HEK293 (cell line): ENCODE measurements around the gene BANF2.
A peak's percentile ranks its signal among the peaks of the same experiment; 100 is the strongest.

Experiments used
- FEZF1 ChIP-seq: fragments of 450-650 bp; formaldehyde crosslinking; IDR thresholded peaks from 2 replicates; pipeline ENCODE4 v1.5.1; 2016; ENCODE audit warnings: missing biosample characterization, missing genetic modification characterization
- GLI4 ChIP-seq: fragments of 450-650 bp; formaldehyde crosslinking; IDR thresholded peaks from 2 replicates; pipeline ENCODE4 v1.5.1; 2016; ENCODE audit warnings: missing biosample characterization, missing genetic modification characterization
- KLF16 ChIP-seq: fragments of 450-650 bp; formaldehyde crosslinking; IDR thresholded peaks from 2 replicates; pipeline ENCODE4 v1.5.1; 2017; ENCODE audit warnings: missing biosample characterization, missing genetic modification characterization
- KLF7 ChIP-seq: fragments of 450-650 bp; formaldehyde crosslinking; IDR thresholded peaks from 2 replicates; pipeline ENCODE4 v1.5.1; 2016; ENCODE audit warnings: missing biosample characterization, missing genetic modification characterization, borderline replicate concordance
- MZF1 ChIP-seq: fragments of 450-650 bp; formaldehyde crosslinking; IDR thresholded peaks from 2 replicates; pipeline ENCODE4 v1.5.1; 2017; ENCODE audit warnings: missing biosample characterization, missing genetic modification characterization, borderline replicate concordance
- OVOL3 ChIP-seq: fragments of 450-650 bp; formaldehyde crosslinking; IDR thresholded peaks from 2 replicates; pipeline ENCODE4 v1.5.1; 2016; ENCODE audit warnings: missing biosample characterization, missing genetic modification characterization
- PRDM1 ChIP-seq: fragments of 450-650 bp; formaldehyde crosslinking; IDR thresholded peaks from 2 replicates; pipeline ENCODE4; 2016; ENCODE audit warnings: missing biosample characterization, missing genetic modification characterization
- SALL2 ChIP-seq: fragments of 450-650 bp; formaldehyde crosslinking; IDR thresholded peaks from 2 replicates; pipeline ENCODE4 v1.5.0; 2017; ENCODE audit warnings: missing biosample characterization, mild to moderate bottlenecking, missing genetic modification characterization, borderline replicate concordance
- SP2 ChIP-seq: fragments of 450-650 bp; formaldehyde crosslinking; IDR thresholded peaks from 2 replicates; pipeline ENCODE4 v1.5.1; 2016; ENCODE audit warnings: missing biosample characterization, missing genetic modification characterization
- WT1 ChIP-seq: fragments of 450-650 bp; formaldehyde crosslinking; IDR thresholded peaks from 2 replicates; pipeline ENCODE4 v1.5.1; 2016; ENCODE audit warnings: missing biosample characterization, missing genetic modification characterization
- ZBTB21 ChIP-seq: fragments of 450-650 bp; formaldehyde crosslinking; IDR thresholded peaks from 2 replicates; pipeline ENCODE4 v1.5.1; 2017; ENCODE audit warnings: missing biosample characterization, missing genetic modification characterization
- ZFHX2 ChIP-seq: fragments of 450-650 bp; formaldehyde crosslinking; conservative IDR thresholded peaks from 2 replicates; pipeline ENCODE4 v1.5.1; 2016; ENCODE audit warnings: missing biosample characterization, missing genetic modification characterization
- ZFP3 ChIP-seq: fragments of 450-650 bp; formaldehyde crosslinking; IDR thresholded peaks from 2 replicates; pipeline ENCODE4 v1.5.1; 2016; ENCODE audit warnings: low read depth, missing biosample characterization, missing genetic modification characterization
- ZNF140 ChIP-seq: fragments of 450-650 bp; formaldehyde crosslinking; IDR thresholded peaks from 2 replicates; pipeline ENCODE4 v1.5.1; 2016; ENCODE audit warnings: missing biosample characterization, missing genetic modification characterization
- ZNF19 ChIP-seq: fragments of 450-650 bp; formaldehyde crosslinking; IDR thresholded peaks from 2 replicates; pipeline ENCODE4; 2016; ENCODE audit warnings: missing biosample characterization, missing genetic modification characterization, low read depth
- ZNF202 ChIP-seq: fragments of 450-650 bp; formaldehyde crosslinking; IDR thresholded peaks from 2 replicates; pipeline ENCODE4 v1.5.1; 2016; ENCODE audit warnings: missing biosample characterization, missing genetic modification characterization, borderline replicate concordance
- ZNF24 ChIP-seq: fragments of 450-650 bp; formaldehyde crosslinking; IDR thresholded peaks from 2 replicates; pipeline ENCODE4 v1.5.1; 2016; ENCODE audit warnings: missing biosample characterization, missing genetic modification characterization
- ZNF26 ChIP-seq: fragments of 450-650 bp; formaldehyde crosslinking; IDR thresholded peaks from 2 replicates; pipeline ENCODE4 v1.5.1; 2016; ENCODE audit warnings: missing biosample characterization, missing genetic modification characterization
- ZNF311 ChIP-seq: fragments of 450-650 bp; formaldehyde crosslinking; IDR thresholded peaks from 2 replicates; pipeline ENCODE4 v1.5.1; 2017; ENCODE audit warnings: missing biosample characterization, missing genetic modification characterization, borderline replicate concordance
- ZNF324 ChIP-seq: fragments of 450-650 bp; formaldehyde crosslinking; IDR thresholded peaks from 2 replicates; pipeline ENCODE4 v1.5.1; 2016; ENCODE audit warnings: missing biosample characterization, missing genetic modification characterization
- ZNF350 ChIP-seq: fragments of 450-650 bp; formaldehyde crosslinking; IDR thresholded peaks from 2 replicates; pipeline ENCODE4 v1.5.0; 2017; ENCODE audit warnings: missing biosample characterization, mild to moderate bottlenecking, missing genetic modification characterization
- ZNF391 ChIP-seq: fragments of 450-650 bp; formaldehyde crosslinking; IDR thresholded peaks from 2 replicates; pipeline ENCODE4 v1.5.1; 2016; ENCODE audit warnings: low read depth, missing biosample characterization, missing genetic modification characterization, borderline replicate concordance
- ZNF394 ChIP-seq: fragments of 450-650 bp; formaldehyde crosslinking; IDR thresholded peaks from 2 replicates; pipeline ENCODE4 v1.5.1; 2016; ENCODE audit warnings: missing biosample characterization, missing genetic modification characterization, mild to moderate bottlenecking, moderate library complexity, borderline replicate concordance
- ZNF473 ChIP-seq: fragments of 450-650 bp; formaldehyde crosslinking; IDR thresholded peaks from 2 replicates; pipeline ENCODE4 v1.5.1; 2017; ENCODE audit warnings: missing biosample characterization, missing genetic modification characterization
- ZNF510 ChIP-seq: fragments of 450-650 bp; formaldehyde crosslinking; IDR thresholded peaks from 2 replicates; pipeline ENCODE4 v1.5.1; 2018; ENCODE audit warnings: mild to moderate bottlenecking, missing genetic modification characterization, missing biosample characterization; ENCODE audit not compliant: insufficient replicate concordance
- ZNF544 ChIP-seq: fragments of 450-650 bp; formaldehyde crosslinking; IDR thresholded peaks from 2 replicates; pipeline ENCODE4 v1.5.0; 2017; ENCODE audit warnings: missing biosample characterization, missing genetic modification characterization
- ZNF664 ChIP-seq: fragments of 450-650 bp; formaldehyde crosslinking; IDR thresholded peaks from 2 replicates; pipeline ENCODE4 v1.5.1; 2016; ENCODE audit warnings: missing biosample characterization, missing genetic modification characterization
- ZNF777 ChIP-seq: fragments of 450-650 bp; formaldehyde crosslinking; IDR thresholded peaks from 2 replicates; pipeline ENCODE4 v1.5.1; 2017; ENCODE audit warnings: missing biosample characterization, missing genetic modification characterization, borderline replicate concordance
- ZNF830 ChIP-seq: fragments of 450-650 bp; IDR thresholded peaks from 2 replicates; pipeline ENCODE4 v1.5.0; 2018; ENCODE audit warnings: missing biosample characterization, missing genetic modification characterization, low read depth, mild to moderate bottlenecking, moderate library complexity
- ZSCAN18 ChIP-seq: fragments of 450-650 bp; formaldehyde crosslinking; IDR thresholded peaks from 2 replicates; pipeline ENCODE4 v1.5.1; 2016; ENCODE audit warnings: missing biosample characterization, missing genetic modification characterization
- ZSCAN23 ChIP-seq: fragments of 450-650 bp; formaldehyde crosslinking; IDR thresholded peaks from 2 replicates; pipeline ENCODE4 v1.5.1; 2016; ENCODE audit warnings: missing biosample characterization, missing genetic modification characterization
- TF ChIP-seq, protein P1 (sequence below): fragments of 450-650 bp; formaldehyde crosslinking; IDR thresholded peaks from 2 replicates; pipeline ENCODE4 v1.5.1; 2016; ENCODE audit warnings: missing biosample characterization, missing genetic modification characterization
- TF ChIP-seq, protein P2 (sequence below): fragments of 450-650 bp; formaldehyde crosslinking; IDR thresholded peaks from 2 replicates; pipeline ENCODE4 v1.5.1; 2016; ENCODE audit warnings: missing biosample characterization, missing genetic modification characterization
- TF ChIP-seq, protein P3 (sequence below): fragments of 450-650 bp; formaldehyde crosslinking; IDR thresholded peaks from 2 replicates; pipeline ENCODE4 v1.5.1; 2016; ENCODE audit warnings: missing biosample characterization, missing genetic modification characterization

Gene BANF2

DNA sequence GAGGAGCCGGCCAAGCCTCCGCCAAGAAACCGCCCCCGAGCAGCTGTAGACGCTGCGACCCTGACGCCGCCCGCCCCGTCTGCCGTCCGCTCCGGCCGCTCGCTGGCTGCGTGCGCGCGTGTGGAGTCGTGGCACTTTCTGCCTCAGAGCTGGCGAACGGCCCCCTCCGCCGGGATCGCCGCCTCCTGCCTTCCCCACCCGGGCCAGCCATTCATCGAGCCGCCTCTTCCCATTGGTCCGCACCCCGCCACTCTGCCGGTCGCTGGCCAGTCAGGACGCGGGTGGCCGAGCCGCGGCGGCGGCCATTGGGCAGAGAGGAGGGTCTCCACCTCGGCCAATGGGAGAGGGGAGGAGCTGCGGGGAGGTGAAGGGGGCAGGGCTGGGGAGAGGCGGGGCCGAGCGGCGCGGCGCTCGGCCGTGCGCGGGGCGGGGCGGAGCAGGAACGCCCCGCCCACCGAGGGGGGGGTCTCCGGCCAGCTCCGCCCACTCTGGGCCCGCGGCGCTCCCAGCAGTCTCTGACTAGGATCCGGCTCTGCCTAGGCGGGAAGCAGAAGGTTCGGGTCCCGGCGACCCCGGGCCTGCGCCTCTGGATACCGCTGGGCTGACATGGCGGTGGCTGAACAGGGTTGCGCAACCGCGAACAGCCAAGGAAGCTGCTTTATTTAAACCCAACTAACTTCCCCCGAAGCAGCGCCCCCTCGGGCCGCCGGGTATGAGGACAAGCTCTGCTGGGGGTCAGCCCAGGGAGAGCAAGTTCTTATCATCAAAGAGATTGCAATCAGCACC is 17.5 kb upstream of the BANF2 start, which contains the start of gene RRBP1 (continued):
- TF ChIP-seq ZSCAN18 = no peak
- no peak for TF ChIP-seq OVOL3 (tag by site-specific recombination)
- TF ChIP-seq ZNF777 (tag by site-specific recombination) = no peak
- no peak for TF ChIP-seq ZNF544
- TF ChIP-seq ZNF202 (tag by site-specific recombination) = no peak
- no peak for TF ChIP-seq ZNF140
- TF ChIP-seq ZNF391 (tag by site-specific recombination) = no peak
- TF ChIP-seq FEZF1 = no peak
- TF ChIP-seq ZNF394 (tag by site-specific recombination) = no peak
- TF ChIP-seq ZNF24 (tag by site-specific recombination) = 0 out of 2 replicates have a peak, but pooled peaks have one; percentile 36
- TF ChIP-seq ZFP3 (tag by site-specific recombination) = no peak
- TF ChIP-seq ZNF311 = no peak
- peak; percentile 91 for TF ChIP-seq SP2 (tag by site-specific recombination)
- TF ChIP-seq, protein P1, sequence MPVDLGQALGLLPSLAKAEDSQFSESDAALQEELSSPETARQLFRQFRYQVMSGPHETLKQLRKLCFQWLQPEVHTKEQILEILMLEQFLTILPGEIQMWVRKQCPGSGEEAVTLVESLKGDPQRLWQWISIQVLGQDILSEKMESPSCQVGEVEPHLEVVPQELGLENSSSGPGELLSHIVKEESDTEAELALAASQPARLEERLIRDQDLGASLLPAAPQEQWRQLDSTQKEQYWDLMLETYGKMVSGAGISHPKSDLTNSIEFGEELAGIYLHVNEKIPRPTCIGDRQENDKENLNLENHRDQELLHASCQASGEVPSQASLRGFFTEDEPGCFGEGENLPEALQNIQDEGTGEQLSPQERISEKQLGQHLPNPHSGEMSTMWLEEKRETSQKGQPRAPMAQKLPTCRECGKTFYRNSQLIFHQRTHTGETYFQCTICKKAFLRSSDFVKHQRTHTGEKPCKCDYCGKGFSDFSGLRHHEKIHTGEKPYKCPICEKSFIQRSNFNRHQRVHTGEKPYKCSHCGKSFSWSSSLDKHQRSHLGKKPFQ = no peak
- no peak for TF ChIP-seq ZBTB21 (tag by site-specific recombination)
- TF ChIP-seq PRDM1 (tag by site-specific recombination) = no peak
- TF ChIP-seq ZNF324 (tag by site-specific recombination) = 0 out of 2 replicates have a peak, but pooled peaks have one; percentile 27
- TF ChIP-seq ZNF19 (tag by site-specific recombination) = no peak
- TF ChIP-seq KLF16 (tag by site-specific recombination) = no peak
- no peak for TF ChIP-seq KLF7
- TF ChIP-seq WT1 = no peak
- TF ChIP-seq ZNF350 (tag by site-specific recombination) = no peak
- TF ChIP-seq GLI4 (tag by site-specific recombination) = no peak
- TF ChIP-seq ZNF830 = no peak
- TF ChIP-seq ZNF664 (tag by site-specific recombination) = no peak
- no peak for TF ChIP-seq ZFHX2
- no peak for TF ChIP-seq ZNF473 (tag by site-specific recombination)
- no peak for TF ChIP-seq ZSCAN23 (tag by site-specific recombination)
- TF ChIP-seq ZNF26 = no peak
- TF ChIP-seq MZF1 = no peak
- no peak for TF ChIP-seq ZNF510 (tag by site-specific recombination)
- TF ChIP-seq, protein P2, sequence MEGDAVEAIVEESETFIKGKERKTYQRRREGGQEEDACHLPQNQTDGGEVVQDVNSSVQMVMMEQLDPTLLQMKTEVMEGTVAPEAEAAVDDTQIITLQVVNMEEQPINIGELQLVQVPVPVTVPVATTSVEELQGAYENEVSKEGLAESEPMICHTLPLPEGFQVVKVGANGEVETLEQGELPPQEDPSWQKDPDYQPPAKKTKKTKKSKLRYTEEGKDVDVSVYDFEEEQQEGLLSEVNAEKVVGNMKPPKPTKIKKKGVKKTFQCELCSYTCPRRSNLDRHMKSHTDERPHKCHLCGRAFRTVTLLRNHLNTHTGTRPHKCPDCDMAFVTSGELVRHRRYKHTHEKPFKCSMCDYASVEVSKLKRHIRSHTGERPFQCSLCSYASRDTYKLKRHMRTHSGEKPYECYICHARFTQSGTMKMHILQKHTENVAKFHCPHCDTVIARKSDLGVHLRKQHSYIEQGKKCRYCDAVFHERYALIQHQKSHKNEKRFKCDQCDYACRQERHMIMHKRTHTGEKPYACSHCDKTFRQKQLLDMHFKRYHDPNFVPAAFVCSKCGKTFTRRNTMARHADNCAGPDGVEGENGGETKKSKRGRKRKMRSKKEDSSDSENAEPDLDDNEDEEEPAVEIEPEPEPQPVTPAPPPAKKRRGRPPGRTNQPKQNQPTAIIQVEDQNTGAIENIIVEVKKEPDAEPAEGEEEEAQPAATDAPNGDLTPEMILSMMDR = peak; percentile 67
- TF ChIP-seq, protein P3, sequence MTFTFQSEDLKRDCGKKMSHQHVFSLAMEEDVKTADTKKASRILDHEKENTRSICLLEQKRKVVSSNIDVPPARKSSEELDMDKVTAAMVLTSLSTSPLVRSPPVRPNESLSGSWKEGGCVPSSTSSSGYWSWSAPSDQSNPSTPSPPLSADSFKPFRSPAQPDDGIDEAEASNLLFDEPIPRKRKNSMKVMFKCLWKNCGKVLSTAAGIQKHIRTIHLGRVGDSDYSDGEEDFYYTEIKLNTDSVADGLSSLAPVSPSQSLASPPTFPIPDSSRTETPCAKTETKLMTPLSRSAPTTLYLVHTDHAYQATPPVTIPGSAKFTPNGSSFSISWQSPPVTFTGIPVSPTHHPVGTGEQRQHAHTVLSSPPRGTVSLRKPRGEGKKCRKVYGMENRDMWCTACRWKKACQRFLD = no peak
- TF ChIP-seq SALL2 = no peak
